Fibroblast of villous mesenchyme (primary cell): Measurements from ENCODE around the gene HNRNPU. TPM values are rescaled to one million over a fixed set of nuclear protein-coding genes. Genes with fewer than 3 reads are reported as not detected.

Experiments used
- DNase-seq: peaks from one replicate; pipeline ENCODE4 v3.0.0-alpha.2; 2010; ENCODE audit warnings: low read depth
- H3K4me3 ChIP-seq: 2 replicates; pipeline ENCODE4 v1.5.1; 2011; ENCODE audit warnings: low read depth, mild to moderate bottlenecking, low read length
- CTCF ChIP-seq: IDR thresholded peaks from 2 replicates; pipeline ENCODE4 v1.5.1; 2012; ENCODE audit warnings: low read depth, mild to moderate bottlenecking, low read length; ENCODE audit not compliant: insufficient read depth
- total RNA-seq: library from RNA; depleted of rRNA; stranded (reverse); fragments of >200 nt; gene quantifications from 2 replicates; pipeline ENCODE4 v1.2.3, GENCODE V29; 2012

Gene HNRNPU
- total RNA-seq, 1 donor = 324 TPM

GRCh38 chr1:244841273-244841927 is 22.9 kb downstream of the HNRNPU start:
- H3K4me3 ChIP-seq = no peak overlapping the region
- no peak for TF ChIP-seq CTCF
- no peak for DNase-seq

- no peak overlapping the region for H3K4me3 ChIP-seq
- no peak for DNase-seq
- TF ChIP-seq CTCF = no peak
Observed at GRCh38 chr1:244840219-244840794, 24.0 kb downstream of the HNRNPU start.

- DNase-seq = peak; percentile 15
- no peak for TF ChIP-seq CTCF
- H3K4me3 ChIP-seq = no peak overlapping the region
Observed at GRCh38 chr1:244839656-244840055, 24.7 kb downstream of the HNRNPU start.

GRCh38 chr1:244837597-244838258 is 26.6 kb downstream of the HNRNPU start:
- no peak for DNase-seq
- H3K4me3 ChIP-seq = no peak overlapping the region
- no peak for TF ChIP-seq CTCF

GRCh38 chr1:244836584-244836983 is 27.8 kb downstream of the HNRNPU start:
- DNase-seq = peak; percentile 30
- no peak for TF ChIP-seq CTCF
- peak overlapping the region; percentile 83 for H3K4me3 ChIP-seq

GRCh38 chr1:244836135-244836521 is 28.2 kb downstream of the HNRNPU start:
- peak overlapping the region; percentile 83 for H3K4me3 ChIP-seq
- peak; percentile 62 for DNase-seq
- no peak for TF ChIP-seq CTCF
